ENCODE data around the gene KCNIP1.

DNA sequence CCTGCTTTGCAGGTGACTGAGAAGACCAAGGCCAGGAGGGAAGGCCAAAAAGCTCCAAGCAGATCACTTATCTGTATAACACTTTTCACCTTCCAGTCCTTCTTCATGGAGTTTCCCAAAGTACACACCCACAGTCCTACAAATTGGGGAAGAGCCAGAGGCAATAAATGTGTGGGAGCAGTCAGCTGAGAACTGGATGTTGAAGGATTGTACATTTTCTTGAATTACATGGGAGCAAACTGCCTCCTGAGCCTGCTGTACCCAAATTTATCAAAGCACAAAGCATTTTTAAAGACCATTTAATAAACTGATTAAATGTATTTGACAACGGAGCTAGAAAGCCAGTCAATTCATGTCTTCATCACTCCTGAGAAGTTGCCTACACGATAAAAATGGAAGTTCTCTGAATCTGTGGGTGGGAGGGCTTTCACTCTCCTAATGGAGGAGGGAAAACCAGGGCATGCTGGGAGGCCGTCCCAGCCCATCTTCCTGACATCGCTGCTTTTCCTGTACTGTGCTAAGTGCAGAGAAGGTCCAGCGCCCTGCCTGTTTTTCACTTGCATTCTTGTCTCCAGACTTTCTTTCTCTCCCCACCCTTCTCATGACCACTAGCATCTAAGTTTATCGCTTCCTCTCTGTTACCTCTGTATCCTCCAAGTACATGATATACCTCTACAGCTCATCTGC, 79.0 kb downstream of the KCNIP1 start:
- TF ChIP-seq ZNF121 (tag by site-specific recombination; IDR thresholded peaks at IDR 0.05) (no peak), TCF7L2 (IDR thresholded peaks at IDR 0.05; ENCODE audit: borderline replicate concordance, low read depth, low read length) (no peak), MYNN (tag by site-specific recombination; IDR thresholded peaks at IDR 0.05; ENCODE audit: borderline replicate concordance) (no peak), ZNF274 (IDR thresholded peaks at IDR 0.05; ENCODE audit: low read length) (no peak), ZNF274 (tag by site-specific recombination; IDR thresholded peaks at IDR 0.05; ENCODE audit: borderline replicate concordance) (no peak), FEZF1 (tag by site-specific recombination; IDR thresholded peaks at IDR 0.05) (no peak), ZNF2 (tag by site-specific recombination; IDR thresholded peaks at IDR 0.05) (no peak)
- TF ChIP-seq, protein P1, sequence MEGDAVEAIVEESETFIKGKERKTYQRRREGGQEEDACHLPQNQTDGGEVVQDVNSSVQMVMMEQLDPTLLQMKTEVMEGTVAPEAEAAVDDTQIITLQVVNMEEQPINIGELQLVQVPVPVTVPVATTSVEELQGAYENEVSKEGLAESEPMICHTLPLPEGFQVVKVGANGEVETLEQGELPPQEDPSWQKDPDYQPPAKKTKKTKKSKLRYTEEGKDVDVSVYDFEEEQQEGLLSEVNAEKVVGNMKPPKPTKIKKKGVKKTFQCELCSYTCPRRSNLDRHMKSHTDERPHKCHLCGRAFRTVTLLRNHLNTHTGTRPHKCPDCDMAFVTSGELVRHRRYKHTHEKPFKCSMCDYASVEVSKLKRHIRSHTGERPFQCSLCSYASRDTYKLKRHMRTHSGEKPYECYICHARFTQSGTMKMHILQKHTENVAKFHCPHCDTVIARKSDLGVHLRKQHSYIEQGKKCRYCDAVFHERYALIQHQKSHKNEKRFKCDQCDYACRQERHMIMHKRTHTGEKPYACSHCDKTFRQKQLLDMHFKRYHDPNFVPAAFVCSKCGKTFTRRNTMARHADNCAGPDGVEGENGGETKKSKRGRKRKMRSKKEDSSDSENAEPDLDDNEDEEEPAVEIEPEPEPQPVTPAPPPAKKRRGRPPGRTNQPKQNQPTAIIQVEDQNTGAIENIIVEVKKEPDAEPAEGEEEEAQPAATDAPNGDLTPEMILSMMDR (tag by site-specific recombination; IDR thresholded peaks at IDR 0.05), result no peak

All from HEK293 (cell line).